ENCODE measurements around the gene MACC1. TPM values are rescaled to one million over a fixed set of nuclear protein-coding genes. Genes with fewer than 3 reads are reported as not detected.

MACC1 gene
- total and polyA plus RNA-seq, 9 of the 15 experiments (the other 6 are each of a cell fraction or from before 2014, with no cell fraction given): 5.9 to 30.2 (median 10.4) TPM

- no peak for TF ChIP-seq MLLT1 (IDR thresholded peaks at IDR 0.05)
- no peak for TF ChIP-seq ZFX (CRISPR knock-in tag; IDR thresholded peaks at IDR 0.05)
- TF ChIP-seq MAFK (IDR thresholded peaks at IDR 0.05; ENCODE audit: low read length): no peak
- no peak for TF ChIP-seq ETS2 (tag; IDR thresholded peaks at IDR 0.05; ENCODE audit: borderline replicate concordance, poor library complexity, severe bottlenecking)
- peak; percentile 40; the same call in 1 of the 2 replicates for TF ChIP-seq MYC (IDR thresholded peaks at IDR 0.05; ENCODE audit: low read depth, low read length)
- no peak for TF ChIP-seq MYC (CRISPR knock-in tag; IDR thresholded peaks at IDR 0.05; ENCODE audit: borderline replicate concordance, low read depth)
- no peak for TF ChIP-seq TARDBP (IDR thresholded peaks at IDR 0.05)
- TF ChIP-seq ZNF785 (CRISPR knock-in tag; IDR thresholded peaks at IDR 0.05): no peak
- TF ChIP-seq MYNN (IDR thresholded peaks at IDR 0.05): no peak
- no peak for TF ChIP-seq MYNN (CRISPR knock-in tag; IDR thresholded peaks at IDR 0.05)
- TF ChIP-seq SP1 (CRISPR knock-in tag; IDR thresholded peaks at IDR 0.05): 0 out of 2 replicates have a peak, but pooled peaks have one; percentile 20
- no peak for TF ChIP-seq NFIX (CRISPR knock-in tag; IDR thresholded peaks at IDR 0.05; ENCODE audit: low read depth)
- TF ChIP-seq AFF1 (IDR thresholded peaks at IDR 0.05; ENCODE audit: low read depth in 1 of 2, partially characterized antibody in 2 of 2): no peak
- no peak for TF ChIP-seq FUS (optimal IDR thresholded peaks at IDR 0.05; ENCODE audit: low read depth, low read length)
- no peak for TF ChIP-seq NR3C1 (CRISPR knock-in tag; IDR thresholded peaks at IDR 0.05)
- no peak for TF ChIP-seq JUN (IDR thresholded peaks at IDR 0.05; ENCODE audit: borderline replicate concordance, low read depth, low read length)
- TF ChIP-seq JUN (CRISPR knock-in tag; IDR thresholded peaks at IDR 0.05; ENCODE audit: borderline replicate concordance): no peak
- TF ChIP-seq MEIS2 (IDR thresholded peaks at IDR 0.05; ENCODE audit: partially characterized antibody): peak; percentile 88
- TF ChIP-seq RCOR1 (IDR thresholded peaks at IDR 0.05; ENCODE audit: borderline replicate concordance in 1 of 2, low read depth in 2 of 2, low read length in 2 of 2): peak in 1 of 2 experiments; percentile 50; a peak in 1 of 4 replicates
- no peak for TF ChIP-seq CBX8 (IDR thresholded peaks at IDR 0.05; ENCODE audit: borderline replicate concordance, extremely low read depth, low read depth, low read length, poor library complexity, severe bottlenecking)
- TF ChIP-seq GATAD2B (IDR thresholded peaks at IDR 0.05; ENCODE audit: borderline replicate concordance): no peak; the same call in 1 of the 2 replicates
- no peak for TF ChIP-seq CREB3L1 (IDR thresholded peaks at IDR 0.05; ENCODE audit: borderline replicate concordance, low read depth)
- no peak for TF ChIP-seq SETDB1 (IDR thresholded peaks at IDR 0.05; ENCODE audit: low read length)
Observed at GRCh38 chr7:20238754-20239324, 21.7 kb upstream of the MACC1 start (continued).
